ENCODE results near the gene CELF5.

Gene CELF5

GRCh38 chr19:3295581-3295980 is 71.1 kb downstream of the CELF5 start:
- no peak for DNase-seq

- no peak for DNase-seq
Observed at GRCh38 chr19:3296034-3296433, 71.6 kb downstream of the CELF5 start.

GRCh38 chr19:3296446-3296845 is 72.0 kb downstream of the CELF5 start:
- DNase-seq: no peak

GRCh38 chr19:3298853-3299449 is 74.5 kb downstream of the CELF5 start:
- DNase-seq: no peak

GRCh38 chr19:3300566-3300965 is 76.1 kb downstream of the CELF5 start:
- DNase-seq: peak in 1 of 3 experiments; percentile 24

- DNase-seq: no peak
Observed at GRCh38 chr19:3302755-3303154, 78.3 kb downstream of the CELF5 start.

- DNase-seq: peak; percentile 58 to 90 (median 77)
Observed at GRCh38 chr19:3304871-3305423, 80.5 kb downstream of the CELF5 start.

GRCh38 chr19:3309724-3310123 is 85.3 kb downstream of the CELF5 start:
- DNase-seq: no peak

GRCh38 chr19:3310280-3310679 is 85.8 kb downstream of the CELF5 start:
- DNase-seq: no peak

- DNase-seq: no peak
Observed at GRCh38 chr19:3310711-3311110, 86.2 kb downstream of the CELF5 start.

GRCh38 chr19:3313199-3313575 is 88.7 kb downstream of the CELF5 start:
- DNase-seq: no peak

- no peak for DNase-seq
Observed at GRCh38 chr19:3314962-3315675, 90.7 kb downstream of the CELF5 start.

GRCh38 chr19:3315676-3315973 is 91.2 kb downstream of the CELF5 start:
- DNase-seq: no peak

GRCh38 chr19:3316132-3316648 is 91.7 kb downstream of the CELF5 start:
- no peak for DNase-seq

- DNase-seq: no peak
Observed at GRCh38 chr19:3316659-3317207, 92.3 kb downstream of the CELF5 start.

- DNase-seq: no peak
Observed at GRCh38 chr19:3319643-3320353, 95.3 kb downstream of the CELF5 start.

- DNase-seq: no peak
Observed at GRCh38 chr19:3320354-3320670, 95.9 kb downstream of the CELF5 start.

GRCh38 chr19:3320853-3321252 is 96.4 kb downstream of the CELF5 start:
- DNase-seq: no peak

- no peak for DNase-seq
Observed at GRCh38 chr19:3321696-3322095, 97.2 kb downstream of the CELF5 start.

GRCh38 chr19:3322199-3322978 is 97.9 kb downstream of the CELF5 start:
- no peak for DNase-seq

- DNase-seq: no peak
Observed at GRCh38 chr19:3323026-3323425, 98.6 kb downstream of the CELF5 start.

GRCh38 chr19:3323658-3324057 is 99.2 kb downstream of the CELF5 start:
- DNase-seq: no peak

GRCh38 chr19:3324405-3324856 is 100.0 kb downstream of the CELF5 start:
- peak in 2 of 3 experiments; percentile 23 to 56 for DNase-seq

Measured in NCI-H1417 (cell line).